Brain microvascular endothelial cell (primary cell): ENCODE measurements around the gene TACC2.
A peak's percentile ranks its signal among the peaks of the same experiment; 100 is the strongest.

Experiments
- DNase-seq: peaks from one replicate; pipeline ENCODE4 v3.0.0-alpha.2; 2020
- H3K27ac ChIP-seq: fragments of 250-450 bp; sonication (Bioruptor Pico); 2 replicates; pipeline ENCODE4 v1.5.1; 2020; ENCODE audit warnings: mild to moderate bottlenecking, moderate library complexity
- H3K27me3 ChIP-seq: fragments of 250-450 bp; sonication (Bioruptor Pico); replicated peaks from 2 replicates; pipeline ENCODE4 v1.5.1; 2020; ENCODE audit warnings: mild to moderate bottlenecking
- H3K36me3 ChIP-seq: fragments of 250-450 bp; sonication (Bioruptor Pico); replicated peaks from 2 replicates; pipeline ENCODE4 v1.5.1; 2020; ENCODE audit warnings: mild to moderate bottlenecking
- H3K4me3 ChIP-seq: 2 replicates; pipeline ENCODE4 v1.5.1; 2011; ENCODE audit warnings: low read depth, mild to moderate bottlenecking, control low read depth, low read length, moderate library complexity
- in situ Hi-C: cut with HindIII; loops from 2 replicates; pipeline ENCODE4 v1.10.0; 2017; ENCODE audit warnings: low sequenced_read_pairs, low pct_ligation_motif_present
- TF ChIP-seq, protein P1 (sequence below): IDR thresholded peaks from 2 replicates; pipeline ENCODE4 v1.5.1; 2011; ENCODE audit warnings: low read depth, mild to moderate bottlenecking, moderate library complexity, low read length, control low read depth, inconsistent platforms; ENCODE audit errors: missing control alignments

The TACC2 gene

DNA sequence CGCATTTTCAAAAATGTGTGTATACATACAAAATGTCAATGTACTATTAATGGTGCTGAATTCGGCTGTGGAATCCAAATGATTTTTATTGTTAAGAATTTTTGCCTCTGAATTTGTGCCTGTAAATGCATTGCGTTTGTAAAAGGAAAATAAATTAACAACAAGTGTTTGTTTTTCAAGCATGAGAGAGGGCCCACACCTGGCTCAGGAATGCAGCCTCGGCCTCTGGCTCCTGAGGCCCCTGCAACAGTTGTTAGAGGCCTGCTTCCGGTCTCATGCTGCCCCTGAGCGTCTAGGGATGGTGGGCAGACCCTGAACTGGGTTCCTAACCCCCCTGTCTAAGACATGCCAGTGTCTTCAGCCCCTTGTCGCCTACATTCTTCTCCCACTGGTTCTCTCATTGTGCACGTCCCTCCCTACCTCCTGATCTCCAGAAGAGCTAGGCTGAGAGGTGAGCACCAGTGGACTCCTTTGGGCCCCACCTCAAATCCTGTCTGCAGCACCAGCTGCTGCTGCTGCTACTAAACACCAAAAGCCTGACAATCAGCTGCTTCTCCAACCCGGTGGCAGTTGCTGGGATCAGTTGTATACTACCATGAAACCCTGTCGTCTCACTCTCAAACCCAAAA is 280.2 kb downstream of the TACC2 start:
- no peak overlapping the region for H3K27ac ChIP-seq
- DNase-seq, result no peak
- H3K27me3 ChIP-seq, result no peaks in the 10 kb centered on the region
- TF ChIP-seq, protein P1, sequence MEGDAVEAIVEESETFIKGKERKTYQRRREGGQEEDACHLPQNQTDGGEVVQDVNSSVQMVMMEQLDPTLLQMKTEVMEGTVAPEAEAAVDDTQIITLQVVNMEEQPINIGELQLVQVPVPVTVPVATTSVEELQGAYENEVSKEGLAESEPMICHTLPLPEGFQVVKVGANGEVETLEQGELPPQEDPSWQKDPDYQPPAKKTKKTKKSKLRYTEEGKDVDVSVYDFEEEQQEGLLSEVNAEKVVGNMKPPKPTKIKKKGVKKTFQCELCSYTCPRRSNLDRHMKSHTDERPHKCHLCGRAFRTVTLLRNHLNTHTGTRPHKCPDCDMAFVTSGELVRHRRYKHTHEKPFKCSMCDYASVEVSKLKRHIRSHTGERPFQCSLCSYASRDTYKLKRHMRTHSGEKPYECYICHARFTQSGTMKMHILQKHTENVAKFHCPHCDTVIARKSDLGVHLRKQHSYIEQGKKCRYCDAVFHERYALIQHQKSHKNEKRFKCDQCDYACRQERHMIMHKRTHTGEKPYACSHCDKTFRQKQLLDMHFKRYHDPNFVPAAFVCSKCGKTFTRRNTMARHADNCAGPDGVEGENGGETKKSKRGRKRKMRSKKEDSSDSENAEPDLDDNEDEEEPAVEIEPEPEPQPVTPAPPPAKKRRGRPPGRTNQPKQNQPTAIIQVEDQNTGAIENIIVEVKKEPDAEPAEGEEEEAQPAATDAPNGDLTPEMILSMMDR, result no peak
- H3K4me3 ChIP-seq, result no peak overlapping the region
- peaks cover 2% of the 10 kb centered on the region for H3K36me3 ChIP-seq
- in situ Hi-C loops, result no loop called here

DNA sequence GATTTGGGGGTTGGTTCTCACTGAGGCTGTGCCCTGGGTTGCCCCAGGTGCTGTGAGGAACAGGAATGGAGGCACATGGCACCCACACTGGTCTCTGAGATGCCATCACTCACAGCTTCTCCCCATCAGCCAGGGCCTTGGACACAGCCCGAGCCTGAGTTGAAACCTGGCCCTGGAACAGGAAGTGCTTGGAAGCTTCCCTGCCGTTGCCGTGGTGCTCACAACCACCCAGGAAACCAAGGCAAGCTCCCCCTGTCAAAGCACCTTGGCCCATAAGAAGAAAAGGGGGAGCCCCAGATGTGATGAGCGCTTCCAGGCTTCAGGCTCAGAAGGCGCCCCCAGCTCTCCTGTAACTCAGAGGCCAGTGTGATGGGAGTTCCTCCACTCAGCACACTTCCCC is 282.1 kb downstream of the TACC2 start, which contains the start of gene BTBD16:
Gene BTBD16 (plus strand): TSS at position 221 of the 400 bp plus-strand sequence. CDS start 3,786 bp downstream, outside the sequence.
- no peak within 1 kb of the TSS for H3K27ac ChIP-seq
- H3K36me3 ChIP-seq, result peaks cover 2% of the 10 kb centered on the region
- in situ Hi-C loops, result no loop called here
- DNase-seq, result no peak
- H3K27me3 ChIP-seq, result no peaks in the 10 kb centered on the region
- H3K4me3 ChIP-seq, result no peak within 1 kb of the TSS
- TF ChIP-seq, protein P1, result no peak

DNA sequence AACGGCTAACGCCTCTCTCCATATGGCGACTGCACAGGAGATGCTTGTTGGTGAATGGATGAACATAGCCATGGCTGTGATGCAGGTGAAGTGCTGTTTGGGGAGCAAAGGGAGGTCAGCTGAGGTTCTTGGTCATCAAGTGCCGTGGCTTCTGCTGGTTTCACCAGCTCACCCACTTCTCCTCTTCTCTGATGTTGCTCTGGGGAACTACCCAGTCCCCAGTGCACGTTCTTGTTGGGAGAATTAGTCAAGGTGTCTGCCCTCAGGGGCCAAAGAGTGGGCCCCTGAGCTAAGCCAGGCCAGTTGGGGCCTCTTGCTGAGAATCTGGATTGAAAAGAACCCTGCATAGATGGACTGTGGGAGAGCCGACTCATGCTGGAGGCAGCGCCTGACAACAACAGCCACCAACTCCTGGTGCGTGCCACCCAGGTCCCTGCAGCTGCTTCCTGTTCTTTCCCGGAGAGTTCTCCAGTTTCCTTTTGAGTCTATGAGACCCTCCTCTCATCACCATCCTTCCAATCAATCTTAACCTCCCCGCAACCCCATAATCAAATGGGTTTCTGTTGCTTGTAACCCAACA is 285.1 kb downstream of the TACC2 start:
- no peak overlapping the region for H3K4me3 ChIP-seq
- H3K27ac ChIP-seq, result no peak overlapping the region
- H3K36me3 ChIP-seq, result peaks cover 2% of the 10 kb centered on the region
- H3K27me3 ChIP-seq, result no peaks in the 10 kb centered on the region
- no peak for DNase-seq
- in situ Hi-C loops, result no loop called here
- TF ChIP-seq, protein P1, result no peak

DNA sequence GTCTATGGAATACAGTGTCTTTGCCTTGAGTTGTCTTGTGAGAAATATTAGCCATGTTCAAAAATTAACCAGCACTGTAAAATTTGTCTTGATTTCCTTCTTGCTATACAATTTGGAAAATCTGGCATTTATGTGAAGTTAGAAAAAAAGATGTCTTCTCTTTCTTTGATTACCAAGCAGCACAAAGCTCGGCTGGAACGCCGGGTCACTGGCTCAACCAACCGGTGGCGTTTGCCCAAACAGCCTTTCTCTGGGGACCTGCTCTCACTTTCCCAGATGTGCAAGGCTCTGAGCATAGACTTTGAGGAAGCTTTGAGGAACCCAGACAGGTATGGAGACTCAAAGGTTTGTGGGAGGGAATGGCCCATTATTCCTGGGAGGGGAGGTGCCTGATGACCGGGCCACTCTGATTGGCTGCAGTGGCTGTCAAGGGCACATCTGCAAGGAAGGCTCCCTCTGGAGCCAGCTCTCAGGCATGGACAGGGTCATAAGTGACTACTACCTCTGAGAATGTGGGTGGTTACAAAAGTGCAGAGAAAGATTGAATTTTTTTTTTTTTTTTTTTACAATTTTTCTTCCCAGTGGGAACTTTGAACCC is 287.7 kb downstream of the TACC2 start:
- DNase-seq, result peak; percentile 65
- in situ Hi-C loops, result loop anchor here (25.0 kb wide), 1 partner anchor 161 kb away; no protein-coding TSS in a partner anchor
- TF ChIP-seq, protein P1, result peak; percentile 31
- Histone ChIP-seq H3K27me3 (no peaks in the 10 kb centered on the region), H3K36me3 (no peaks in the 10 kb centered on the region), H3K27ac (no peak overlapping the region), H3K4me3 (no peak overlapping the region)

DNA sequence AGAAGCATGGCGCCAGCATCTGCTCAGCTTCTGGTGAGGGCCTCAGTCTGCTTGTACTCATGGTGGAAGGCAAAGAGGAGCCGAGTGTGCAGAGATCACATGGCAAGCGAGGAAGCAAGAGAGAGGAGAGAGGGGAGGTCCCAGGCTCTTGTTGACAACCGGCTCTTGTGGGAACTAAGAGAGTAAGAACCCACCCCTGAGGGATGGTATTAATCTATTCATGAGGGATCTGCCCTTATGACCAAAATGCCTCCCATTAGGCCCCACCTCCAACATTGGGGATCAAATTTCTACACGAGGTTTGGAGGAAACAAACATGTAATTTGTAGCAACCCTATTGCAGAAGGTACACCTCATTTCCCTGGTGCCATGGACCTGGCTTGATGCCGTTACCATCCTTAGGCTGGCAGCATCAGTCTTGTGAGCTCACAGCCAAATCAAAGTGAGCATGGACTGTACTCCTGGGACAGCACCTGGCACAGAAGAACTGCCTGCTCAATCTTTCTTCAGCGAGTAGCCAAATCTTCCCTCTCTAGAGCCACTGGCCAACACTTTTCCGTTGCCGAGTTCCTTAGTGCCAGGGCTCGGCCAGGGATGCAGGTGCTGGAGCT is 288.7 kb downstream of the TACC2 start:
- no peaks in the 10 kb centered on the region for H3K36me3 ChIP-seq
- no peak for DNase-seq
- H3K27me3 ChIP-seq, result no peaks in the 10 kb centered on the region
- in situ Hi-C loops, result loop anchor here (25.0 kb wide), 1 partner anchor 160 kb away; no protein-coding TSS in a partner anchor
- no peak overlapping the region for H3K27ac ChIP-seq
- TF ChIP-seq, protein P1, result no peak
- H3K4me3 ChIP-seq, result no peak overlapping the region
